Panc1 (cell line): ENCODE data around the gene ATP6V0A4. TPM values are rescaled to one million over a fixed set of nuclear protein-coding genes. Genes with fewer than 3 reads are reported as not detected.
"Not testable (repeated sequence)": the region's sequence is repeated elsewhere in the genome, so short reads cannot be mapped to it uniquely, and the experiment has no call there.

Source experiments
- ATAC-seq: fragments of 200-7000 bp; cut with Tn5 transposase; 2 replicates; pipeline ENCODE4 v1.9.1; 2020; ENCODE audit warnings: mild to moderate bottlenecking, moderate library complexity
- BruUV-seq: library from RNA; stranded (reverse); fragments of 400-500 nt; replicated peaks from 2 replicates; lab custom pipeline; 2021; lab: Mats Ljungman, UMichigan
- CTCF ChIA-PET: fragments of 300-600 bp; sonication (Branson Sonifier 250); formaldehyde crosslinking; loops from one replicate; lab custom pipeline; 2022; ENCODE audit warnings: antibody characterized with exemption; lab: Charles Lee
- POLR2A ChIA-PET: fragments of 300-600 bp; sonication (Branson Sonifier 250); formaldehyde crosslinking; loops from one replicate; lab custom pipeline; 2022; ENCODE audit warnings: antibody characterized with exemption; lab: Charles Lee
- DNase-seq: peaks from one replicate; pipeline ENCODE4 v3.0.0-alpha.2; 2010; ENCODE audit warnings: low read depth, low spot score
- H3K27ac ChIP-seq: 2 replicates; pipeline ENCODE4 v1.5.1; 2011; ENCODE audit warnings: mild to moderate bottlenecking, low read length, inconsistent platforms
- H3K27me3 ChIP-seq: fragments of 200-500 bp; sonication (Bioruptor generic); 2 replicates; pipeline ENCODE4 v1.6.0; 2014; ENCODE audit warnings: low read length, inconsistent platforms; ENCODE audit not compliant: control insufficient read depth, insufficient read depth
- H3K36me3 ChIP-seq: fragments of 200-500 bp; sonication (Bioruptor generic); 2 replicates; pipeline ENCODE4 v1.5.1; 2014; ENCODE audit warnings: inconsistent platforms, mild to moderate bottlenecking, low read length, moderate library complexity; ENCODE audit not compliant: control insufficient read depth, insufficient read depth
- H3K4me1 ChIP-seq: 2 replicates; pipeline ENCODE4 v1.5.1; 2011; ENCODE audit warnings: inconsistent platforms, mild to moderate bottlenecking, low read length, moderate library complexity; ENCODE audit not compliant: control insufficient read depth, insufficient read depth
- H3K4me3 ChIP-seq, 2 experiments: 2 replicates each; pipeline ENCODE4 v1.5.1; 2011 to 2012; ENCODE audit warnings: low read depth in 2 of 2, low read length in 2 of 2, mild to moderate bottlenecking in 2 of 2, inconsistent platforms in 1 of 2, moderate library complexity in 1 of 2
- H3K9me3 ChIP-seq: fragments of 200-500 bp; sonication (Bioruptor generic); 2 replicates; pipeline ENCODE4 v1.5.1; 2014; ENCODE audit warnings: low read depth, mild to moderate bottlenecking, inconsistent platforms, low read length, moderate library complexity; ENCODE audit not compliant: control insufficient read depth, insufficient read depth
- POLR2AphosphoS5 ChIP-seq: IDR thresholded peaks from 2 replicates; pipeline ENCODE4 v1.6.1; 2012; ENCODE audit warnings: mild to moderate bottlenecking, low read depth, low read length, moderate library complexity
- SIN3A ChIP-seq: IDR thresholded peaks from 2 replicates; pipeline ENCODE4 v1.6.1; 2012; ENCODE audit warnings: low read depth, mild to moderate bottlenecking, low read length, moderate library complexity, borderline replicate concordance; ENCODE audit not compliant: insufficient read depth
- TCF7L2 ChIP-seq: IDR thresholded peaks from 2 replicates; pipeline ENCODE4 v1.6.1; 2011; ENCODE audit warnings: mild to moderate bottlenecking, low read depth, low read length, inconsistent platforms
- in situ Hi-C: cut with HindIII; loops from 2 replicates; pipeline ENCODE4 v1.10.0; 2016; ENCODE audit warnings: low sequenced_read_pairs, low pct_unique_long_range_greater_than_20kb
- intact Hi-C: fragments of 100-400 bp; cut with micrococcal nuclease; formaldehyde crosslinking; loops from one replicate; pipeline ENCODE4 v1.10.0; 2022; ENCODE audit not compliant: unreplicated experiment
- total RNA-seq: library from RNA; stranded (reverse); gene quantifications from one replicate; pipeline ENCODE4 v1.2.1, GENCODE V29; 2021; ENCODE audit not compliant: unreplicated experiment
- TF ChIP-seq, protein P1 (sequence below): fragments of 450-650 bp; IDR thresholded peaks from 2 replicates; pipeline ENCODE4 v1.5.1; 2017; ENCODE audit warnings: mild to moderate bottlenecking
- TF ChIP-seq, protein P2 (sequence below), 2 experiments: IDR thresholded peaks; 2 replicates each; pipeline ENCODE4 v1.6.1; 2011 to 2012; ENCODE audit warnings: low read depth in 2 of 2, control low read depth in 1 of 2, low read length in 1 of 2, mild to moderate bottlenecking in 1 of 2, moderate library complexity in 1 of 2; ENCODE audit not compliant: insufficient read depth in 1 of 2

Gene ATP6V0A4
- total RNA-seq, 1 experiment from 2014 or later: 0.15 TPM

DNA sequence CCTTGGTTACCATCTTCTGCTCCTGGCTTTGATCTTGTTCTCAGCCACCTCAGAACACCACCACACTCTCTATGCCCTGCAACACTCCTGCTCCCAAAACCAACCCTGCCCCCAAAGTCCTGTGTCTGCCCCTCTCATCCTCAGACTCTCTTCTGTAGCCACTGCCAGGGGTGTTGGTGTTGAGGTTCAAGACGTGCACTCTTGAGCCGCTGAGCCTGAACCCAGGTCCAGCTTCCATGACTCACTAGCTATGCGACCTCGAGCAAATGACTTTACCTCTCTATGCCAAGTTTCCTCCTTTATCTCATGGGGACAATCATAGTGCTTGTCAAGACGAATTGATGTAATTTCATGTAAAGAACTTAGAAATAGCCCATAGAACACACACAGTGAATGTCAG, 840 bp upstream of the ATP6V0A4 start:
- ChIA-PET CTCF (no interaction called here), POLR2A (no interaction called here)
- no peak overlapping the region for H3K27ac ChIP-seq
- H3K4me1 ChIP-seq: no peaks in the 10 kb centered on the region
- intact Hi-C loops: no loop called here
- no peaks in the 10 kb centered on the region for H3K27me3 ChIP-seq
- TF ChIP-seq, protein P1, sequence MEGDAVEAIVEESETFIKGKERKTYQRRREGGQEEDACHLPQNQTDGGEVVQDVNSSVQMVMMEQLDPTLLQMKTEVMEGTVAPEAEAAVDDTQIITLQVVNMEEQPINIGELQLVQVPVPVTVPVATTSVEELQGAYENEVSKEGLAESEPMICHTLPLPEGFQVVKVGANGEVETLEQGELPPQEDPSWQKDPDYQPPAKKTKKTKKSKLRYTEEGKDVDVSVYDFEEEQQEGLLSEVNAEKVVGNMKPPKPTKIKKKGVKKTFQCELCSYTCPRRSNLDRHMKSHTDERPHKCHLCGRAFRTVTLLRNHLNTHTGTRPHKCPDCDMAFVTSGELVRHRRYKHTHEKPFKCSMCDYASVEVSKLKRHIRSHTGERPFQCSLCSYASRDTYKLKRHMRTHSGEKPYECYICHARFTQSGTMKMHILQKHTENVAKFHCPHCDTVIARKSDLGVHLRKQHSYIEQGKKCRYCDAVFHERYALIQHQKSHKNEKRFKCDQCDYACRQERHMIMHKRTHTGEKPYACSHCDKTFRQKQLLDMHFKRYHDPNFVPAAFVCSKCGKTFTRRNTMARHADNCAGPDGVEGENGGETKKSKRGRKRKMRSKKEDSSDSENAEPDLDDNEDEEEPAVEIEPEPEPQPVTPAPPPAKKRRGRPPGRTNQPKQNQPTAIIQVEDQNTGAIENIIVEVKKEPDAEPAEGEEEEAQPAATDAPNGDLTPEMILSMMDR: no peak
- TF ChIP-seq SIN3A (no peak), POLR2AphosphoS5 (no peak), TCF7L2 (no peak)
- TF ChIP-seq, protein P2, sequence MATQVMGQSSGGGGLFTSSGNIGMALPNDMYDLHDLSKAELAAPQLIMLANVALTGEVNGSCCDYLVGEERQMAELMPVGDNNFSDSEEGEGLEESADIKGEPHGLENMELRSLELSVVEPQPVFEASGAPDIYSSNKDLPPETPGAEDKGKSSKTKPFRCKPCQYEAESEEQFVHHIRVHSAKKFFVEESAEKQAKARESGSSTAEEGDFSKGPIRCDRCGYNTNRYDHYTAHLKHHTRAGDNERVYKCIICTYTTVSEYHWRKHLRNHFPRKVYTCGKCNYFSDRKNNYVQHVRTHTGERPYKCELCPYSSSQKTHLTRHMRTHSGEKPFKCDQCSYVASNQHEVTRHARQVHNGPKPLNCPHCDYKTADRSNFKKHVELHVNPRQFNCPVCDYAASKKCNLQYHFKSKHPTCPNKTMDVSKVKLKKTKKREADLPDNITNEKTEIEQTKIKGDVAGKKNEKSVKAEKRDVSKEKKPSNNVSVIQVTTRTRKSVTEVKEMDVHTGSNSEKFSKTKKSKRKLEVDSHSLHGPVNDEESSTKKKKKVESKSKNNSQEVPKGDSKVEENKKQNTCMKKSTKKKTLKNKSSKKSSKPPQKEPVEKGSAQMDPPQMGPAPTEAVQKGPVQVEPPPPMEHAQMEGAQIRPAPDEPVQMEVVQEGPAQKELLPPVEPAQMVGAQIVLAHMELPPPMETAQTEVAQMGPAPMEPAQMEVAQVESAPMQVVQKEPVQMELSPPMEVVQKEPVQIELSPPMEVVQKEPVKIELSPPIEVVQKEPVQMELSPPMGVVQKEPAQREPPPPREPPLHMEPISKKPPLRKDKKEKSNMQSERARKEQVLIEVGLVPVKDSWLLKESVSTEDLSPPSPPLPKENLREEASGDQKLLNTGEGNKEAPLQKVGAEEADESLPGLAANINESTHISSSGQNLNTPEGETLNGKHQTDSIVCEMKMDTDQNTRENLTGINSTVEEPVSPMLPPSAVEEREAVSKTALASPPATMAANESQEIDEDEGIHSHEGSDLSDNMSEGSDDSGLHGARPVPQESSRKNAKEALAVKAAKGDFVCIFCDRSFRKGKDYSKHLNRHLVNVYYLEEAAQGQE (IDR thresholded peaks at IDR 0.05; ENCODE audit: insufficient read depth in 1 of 2, low read depth in 2 of 2, low read length in 1 of 2): no peak
- H3K4me3 ChIP-seq: no peak overlapping the region
- DNase-seq (no peak), ATAC-seq (no peak)
- no TSS peak for BruUV-seq
- no peaks in the 10 kb centered on the region for H3K9me3 ChIP-seq
- in situ Hi-C loops: no loop called here
- no peaks in the 10 kb centered on the region for H3K36me3 ChIP-seq

DNA sequence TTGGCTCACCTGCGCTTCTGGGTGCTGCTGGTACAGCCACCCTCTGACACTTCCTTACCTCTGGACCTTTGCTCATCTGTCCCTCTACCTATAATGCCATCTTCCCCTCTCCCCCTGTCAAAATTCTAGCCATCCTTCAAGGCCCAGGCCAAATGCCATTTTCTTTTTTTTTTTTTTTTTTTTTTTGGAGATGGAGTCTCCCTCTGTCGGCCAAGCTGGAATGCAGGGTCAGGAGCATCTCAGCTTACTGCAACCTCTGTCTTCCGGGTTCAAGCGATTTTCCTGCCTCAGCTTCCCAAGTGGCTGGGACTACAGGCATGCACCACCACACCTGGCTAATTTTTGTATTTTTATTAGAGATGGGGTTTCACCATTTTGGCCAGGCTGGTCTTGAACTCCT, 950 bp downstream of the ATP6V0A4 start:
- CTCF ChIA-PET: interaction anchor here (0.6 kb wide), 1 partner anchor 9 kb away, joined by 4 read pairs; no protein-coding TSS in a partner anchor
- ATAC-seq, H3K36me3 ChIP-seq, intact Hi-C loops, H3K27me3 ChIP-seq, in situ Hi-C loops, BruUV-seq, H3K4me1 ChIP-seq, DNase-seq, POLR2A ChIA-PET, H3K27ac ChIP-seq, H3K9me3 ChIP-seq, H3K4me3 ChIP-seq: not testable (repeated sequence)

DNA sequence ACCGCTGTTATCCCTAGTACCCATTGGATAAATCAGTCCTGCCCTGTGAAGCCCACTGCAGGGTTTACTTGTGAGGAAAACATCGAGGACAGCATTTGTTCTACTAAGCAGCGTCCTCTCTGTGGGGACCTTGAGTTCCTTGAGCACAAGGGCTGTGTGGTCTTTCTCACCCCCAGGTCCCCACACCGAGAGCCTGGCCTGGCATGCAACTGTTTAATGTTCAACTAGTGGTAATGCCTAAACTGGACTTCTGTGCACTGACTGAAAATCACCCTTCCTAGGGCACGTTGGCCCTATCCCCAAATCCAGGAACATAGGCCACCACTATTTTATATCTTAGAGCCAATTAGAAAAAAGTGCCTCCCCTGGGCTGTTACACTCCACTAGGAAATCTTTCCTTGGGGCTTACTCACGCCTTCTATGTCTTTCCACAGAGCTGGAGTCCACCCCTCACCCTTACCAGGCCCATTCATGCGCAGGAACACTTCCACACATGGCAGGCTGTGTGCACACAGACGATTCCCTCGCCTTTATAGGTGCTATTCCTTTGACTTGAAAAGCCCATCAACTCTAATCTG, 1.9 kb downstream of the ATP6V0A4 start:
- ATAC-seq (0 out of 2 replicates have a peak, but pooled peaks have one; percentile 29), DNase-seq (no peak)
- intact Hi-C loops (no loop called here), in situ Hi-C loops (no loop called here)
- POLR2A ChIA-PET: no interaction called here
- H3K27me3 ChIP-seq: no peaks in the 10 kb centered on the region
- no peaks in the 10 kb centered on the region for H3K36me3 ChIP-seq
- BruUV-seq: no TSS peak
- TF ChIP-seq POLR2AphosphoS5 (no peak), SIN3A (no peak), TCF7L2 (no peak)
- TF ChIP-seq, protein P1: no peak
- TF ChIP-seq, protein P2 (IDR thresholded peaks at IDR 0.05; ENCODE audit: insufficient read depth in 1 of 2, low read depth in 2 of 2, low read length in 1 of 2): no peak
- CTCF ChIA-PET: no interaction called here
- H3K4me1 ChIP-seq: no peaks in the 10 kb centered on the region
- H3K9me3 ChIP-seq: no peaks in the 10 kb centered on the region
- H3K27ac ChIP-seq: no peak overlapping the region
- no peak overlapping the region for H3K4me3 ChIP-seq
